ENCODE measurements around the gene NXPH4.

NXPH4 gene

DNA sequence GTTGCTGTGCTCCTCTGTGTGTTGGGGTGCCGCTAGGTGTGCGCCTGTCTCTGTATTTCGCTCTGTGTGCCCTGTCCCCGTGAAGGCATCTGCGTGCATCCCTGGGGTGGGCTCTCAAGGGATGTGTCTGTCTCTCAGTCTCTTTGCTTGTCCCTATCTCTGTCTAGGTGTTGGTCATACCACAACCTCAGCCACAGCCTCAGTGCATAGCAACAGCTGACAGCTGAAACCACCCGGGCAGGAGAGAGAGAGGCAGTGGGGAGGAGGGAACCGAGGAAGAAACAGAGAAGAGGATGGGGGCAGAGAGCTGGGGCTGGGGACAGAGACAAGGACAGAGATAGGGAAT lies 953 bp upstream of the NXPH4 start:
- no peaks in the 10 kb centered on the region for H3K36me3 ChIP-seq (ENCODE audit: insufficient read depth, low read length)
- no peaks in the 10 kb centered on the region for H3K27me3 ChIP-seq (ENCODE audit: insufficient read depth, low read length, poor library complexity, severe bottlenecking)
- H3K4me1 ChIP-seq (ENCODE audit: insufficient read depth, low read length, poor library complexity, severe bottlenecking), result peaks cover 9% of the 10 kb centered on the region
- no peaks in the 10 kb centered on the region for H3K9me3 ChIP-seq (ENCODE audit: insufficient read depth, low read depth, low read length)
- no peak overlapping the region for H3K4me2 ChIP-seq (ENCODE audit: low read depth, low read length, poor library complexity, severe bottlenecking)
- no peaks in the 10 kb centered on the region for H3F3A ChIP-seq (ENCODE audit: low read depth)
- H3K9ac ChIP-seq (ENCODE audit: low read depth, low read length, poor library complexity, severe bottlenecking), result no peak overlapping the region
- H3K79me2 ChIP-seq (ENCODE audit: insufficient read depth, low read length), result no peaks in the 10 kb centered on the region
- H3K4me3 ChIP-seq (ENCODE audit: low read length, poor library complexity, severe bottlenecking), result no peak overlapping the region
- H4K20me1 ChIP-seq (ENCODE audit: insufficient read depth, low read length, poor library complexity, severe bottlenecking), result no peaks in the 10 kb centered on the region
- no peaks in the 10 kb centered on the region for H3K9me2 ChIP-seq (replicated peaks; ENCODE audit: low read depth, low read length)
- TF ChIP-seq, protein P1, sequence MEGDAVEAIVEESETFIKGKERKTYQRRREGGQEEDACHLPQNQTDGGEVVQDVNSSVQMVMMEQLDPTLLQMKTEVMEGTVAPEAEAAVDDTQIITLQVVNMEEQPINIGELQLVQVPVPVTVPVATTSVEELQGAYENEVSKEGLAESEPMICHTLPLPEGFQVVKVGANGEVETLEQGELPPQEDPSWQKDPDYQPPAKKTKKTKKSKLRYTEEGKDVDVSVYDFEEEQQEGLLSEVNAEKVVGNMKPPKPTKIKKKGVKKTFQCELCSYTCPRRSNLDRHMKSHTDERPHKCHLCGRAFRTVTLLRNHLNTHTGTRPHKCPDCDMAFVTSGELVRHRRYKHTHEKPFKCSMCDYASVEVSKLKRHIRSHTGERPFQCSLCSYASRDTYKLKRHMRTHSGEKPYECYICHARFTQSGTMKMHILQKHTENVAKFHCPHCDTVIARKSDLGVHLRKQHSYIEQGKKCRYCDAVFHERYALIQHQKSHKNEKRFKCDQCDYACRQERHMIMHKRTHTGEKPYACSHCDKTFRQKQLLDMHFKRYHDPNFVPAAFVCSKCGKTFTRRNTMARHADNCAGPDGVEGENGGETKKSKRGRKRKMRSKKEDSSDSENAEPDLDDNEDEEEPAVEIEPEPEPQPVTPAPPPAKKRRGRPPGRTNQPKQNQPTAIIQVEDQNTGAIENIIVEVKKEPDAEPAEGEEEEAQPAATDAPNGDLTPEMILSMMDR (conservative IDR thresholded peaks at IDR 0.05; ENCODE audit: low read length), result no peak
- TF ChIP-seq EZH2phosphoT487 (IDR thresholded peaks at IDR 0.05; ENCODE audit: borderline replicate concordance), result no peak
- no peak overlapping the region for H2AFZ ChIP-seq (ENCODE audit: low read length)

DNA sequence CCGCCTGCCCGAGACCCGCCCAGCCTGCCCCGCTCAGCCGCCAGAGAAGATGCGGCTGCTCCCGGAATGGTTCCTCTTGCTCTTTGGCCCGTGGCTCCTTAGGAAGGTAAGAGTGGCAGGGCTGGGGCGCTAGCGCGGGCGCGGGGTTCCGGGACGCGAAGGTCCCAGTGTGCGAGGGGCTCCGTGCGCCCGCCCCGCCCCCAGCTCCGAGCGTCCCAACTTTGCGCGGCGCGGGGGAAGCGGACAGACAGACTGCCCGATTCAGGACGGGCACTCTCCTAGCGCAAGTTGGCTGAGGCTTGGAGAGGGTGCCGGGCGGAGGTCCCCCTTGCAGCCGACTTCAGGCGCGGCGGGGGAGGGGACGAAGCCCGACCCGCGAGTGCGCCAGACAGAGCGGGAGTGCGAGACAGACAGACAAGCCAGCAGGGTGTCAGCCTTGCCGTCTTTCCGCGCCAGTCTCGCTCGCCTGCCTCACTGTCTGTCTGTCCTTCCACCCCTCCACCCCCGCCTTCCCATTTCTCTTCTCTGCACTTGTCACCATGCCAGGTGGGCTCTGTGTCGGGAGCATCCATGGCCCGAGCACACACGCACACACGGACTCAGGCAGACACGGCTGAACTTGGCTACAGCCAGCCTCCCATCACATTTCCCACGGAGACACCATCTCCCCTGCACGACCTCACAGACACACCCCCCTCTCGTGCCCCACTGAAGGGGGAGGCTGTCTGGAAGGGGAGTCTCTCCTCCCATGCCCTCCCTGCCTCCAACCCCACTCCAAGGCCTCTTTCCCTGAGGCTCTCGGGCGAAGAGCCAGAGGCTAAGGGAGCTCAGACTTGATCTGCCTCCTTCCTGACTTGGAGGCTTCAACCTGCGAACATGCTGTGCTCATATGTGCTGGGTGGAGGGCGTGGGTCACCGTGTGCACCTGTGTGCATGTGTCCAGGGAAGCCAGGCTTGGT lies 606 bp downstream of the NXPH4 start:
- Histone ChIP-seq H3F3A (ENCODE audit: low read depth) (no peaks in the 10 kb centered on the region), H3K4me2 (ENCODE audit: low read depth, low read length, poor library complexity, severe bottlenecking) (no peak overlapping the region), H3K27me3 (ENCODE audit: insufficient read depth, low read length, poor library complexity, severe bottlenecking) (no peaks in the 10 kb centered on the region), H3K79me2 (ENCODE audit: insufficient read depth, low read length) (no peaks in the 10 kb centered on the region), H3K4me3 (ENCODE audit: low read length, poor library complexity, severe bottlenecking) (no peak overlapping the region), H2AFZ (ENCODE audit: low read length) (no peak overlapping the region), H3K9ac (ENCODE audit: low read depth, low read length, poor library complexity, severe bottlenecking) (no peak overlapping the region), H3K4me1 (ENCODE audit: insufficient read depth, low read length, poor library complexity, severe bottlenecking) (peaks cover 9% of the 10 kb centered on the region), H3K36me3 (ENCODE audit: insufficient read depth, low read length) (no peaks in the 10 kb centered on the region), H4K20me1 (ENCODE audit: insufficient read depth, low read length, poor library complexity, severe bottlenecking) (no peaks in the 10 kb centered on the region), H3K9me3 (ENCODE audit: insufficient read depth, low read depth, low read length) (no peaks in the 10 kb centered on the region), H3K9me2 (replicated peaks; ENCODE audit: low read depth, low read length) (no peaks in the 10 kb centered on the region)
- TF ChIP-seq, protein P1 (conservative IDR thresholded peaks at IDR 0.05; ENCODE audit: low read length), result no peak
- no peak for TF ChIP-seq EZH2phosphoT487 (IDR thresholded peaks at IDR 0.05; ENCODE audit: borderline replicate concordance)

DNA sequence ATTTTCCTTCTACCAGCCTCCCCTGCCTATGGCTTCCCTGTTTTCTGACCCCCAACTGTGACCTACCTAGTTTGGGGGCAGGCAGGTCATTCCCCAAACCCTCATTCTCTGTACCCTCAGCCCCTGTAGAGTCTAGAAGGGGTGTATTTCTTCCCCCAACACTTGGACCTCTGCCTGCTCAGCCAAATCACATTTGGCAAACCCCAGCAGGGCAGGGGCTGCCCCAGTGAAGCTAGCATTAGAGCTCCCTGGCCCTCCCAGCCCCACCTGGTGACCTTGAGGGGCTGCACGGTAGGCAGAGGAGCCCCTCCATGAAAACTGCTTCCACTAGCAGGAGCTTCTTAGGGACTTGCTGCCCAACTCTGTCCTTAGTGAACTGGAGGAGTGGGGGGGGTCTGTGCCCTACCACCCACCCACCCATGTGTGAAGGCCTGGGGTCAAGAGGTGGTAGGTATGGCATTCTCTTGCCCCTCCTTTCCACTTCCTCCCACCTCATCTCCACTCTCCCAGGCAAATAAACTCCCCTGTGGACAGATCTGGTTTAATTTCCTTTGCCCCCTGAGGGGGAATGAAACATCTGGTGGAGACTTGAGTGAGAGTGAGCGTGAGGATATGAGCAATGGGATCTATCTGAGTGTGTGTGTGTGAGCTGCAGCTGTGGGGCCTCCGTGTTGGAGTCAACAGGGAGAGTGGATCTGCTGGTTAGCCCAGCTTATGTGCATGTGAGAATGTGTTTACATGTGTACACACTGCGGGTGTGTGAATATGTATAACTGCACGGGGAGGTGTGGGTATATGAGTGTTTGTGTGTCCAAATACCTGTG lies 1.6 kb downstream of the NXPH4 start:
- peaks cover 18% of the 10 kb centered on the region for H3K4me1 ChIP-seq (ENCODE audit: insufficient read depth, low read length, poor library complexity, severe bottlenecking)
- H3K4me2 ChIP-seq (ENCODE audit: low read depth, low read length, poor library complexity, severe bottlenecking), result no peak overlapping the region
- H3K9ac ChIP-seq (ENCODE audit: low read depth, low read length, poor library complexity, severe bottlenecking), result no peak overlapping the region
- H3K79me2 ChIP-seq (ENCODE audit: insufficient read depth, low read length), result no peaks in the 10 kb centered on the region
- TF ChIP-seq EZH2phosphoT487 (IDR thresholded peaks at IDR 0.05; ENCODE audit: borderline replicate concordance), result no peak
- TF ChIP-seq, protein P1 (conservative IDR thresholded peaks at IDR 0.05; ENCODE audit: low read length), result no peak
- H2AFZ ChIP-seq (ENCODE audit: low read length), result no peak overlapping the region
- no peaks in the 10 kb centered on the region for H3F3A ChIP-seq (ENCODE audit: low read depth)
- no peak overlapping the region for H3K4me3 ChIP-seq (ENCODE audit: low read length, poor library complexity, severe bottlenecking)
- H3K36me3 ChIP-seq (ENCODE audit: insufficient read depth, low read length), result no peaks in the 10 kb centered on the region
- H3K27me3 ChIP-seq (ENCODE audit: insufficient read depth, low read length, poor library complexity, severe bottlenecking), result no peaks in the 10 kb centered on the region
- H3K9me3 ChIP-seq (ENCODE audit: insufficient read depth, low read depth, low read length), result no peaks in the 10 kb centered on the region
- no peaks in the 10 kb centered on the region for H4K20me1 ChIP-seq (ENCODE audit: insufficient read depth, low read length, poor library complexity, severe bottlenecking)
- no peaks in the 10 kb centered on the region for H3K9me2 ChIP-seq (replicated peaks; ENCODE audit: low read depth, low read length)
